ENCODE results near the gene MAU2.
"Not testable (repeated sequence)": the region's sequence is repeated elsewhere in the genome, so short reads cannot be mapped to it uniquely, and the experiment has no call there.

The MAU2 gene

GRCh38 chr19:19385131-19385895 lies 64.7 kb downstream of the MAU2 start:
- peak overlapping the region; percentile 91 to 97 (median 93) for H3K4me3 Mint-ChIP-seq
- peaks cover 3% of the 10 kb centered on the region for H3K9me3 Mint-ChIP-seq

DNA sequence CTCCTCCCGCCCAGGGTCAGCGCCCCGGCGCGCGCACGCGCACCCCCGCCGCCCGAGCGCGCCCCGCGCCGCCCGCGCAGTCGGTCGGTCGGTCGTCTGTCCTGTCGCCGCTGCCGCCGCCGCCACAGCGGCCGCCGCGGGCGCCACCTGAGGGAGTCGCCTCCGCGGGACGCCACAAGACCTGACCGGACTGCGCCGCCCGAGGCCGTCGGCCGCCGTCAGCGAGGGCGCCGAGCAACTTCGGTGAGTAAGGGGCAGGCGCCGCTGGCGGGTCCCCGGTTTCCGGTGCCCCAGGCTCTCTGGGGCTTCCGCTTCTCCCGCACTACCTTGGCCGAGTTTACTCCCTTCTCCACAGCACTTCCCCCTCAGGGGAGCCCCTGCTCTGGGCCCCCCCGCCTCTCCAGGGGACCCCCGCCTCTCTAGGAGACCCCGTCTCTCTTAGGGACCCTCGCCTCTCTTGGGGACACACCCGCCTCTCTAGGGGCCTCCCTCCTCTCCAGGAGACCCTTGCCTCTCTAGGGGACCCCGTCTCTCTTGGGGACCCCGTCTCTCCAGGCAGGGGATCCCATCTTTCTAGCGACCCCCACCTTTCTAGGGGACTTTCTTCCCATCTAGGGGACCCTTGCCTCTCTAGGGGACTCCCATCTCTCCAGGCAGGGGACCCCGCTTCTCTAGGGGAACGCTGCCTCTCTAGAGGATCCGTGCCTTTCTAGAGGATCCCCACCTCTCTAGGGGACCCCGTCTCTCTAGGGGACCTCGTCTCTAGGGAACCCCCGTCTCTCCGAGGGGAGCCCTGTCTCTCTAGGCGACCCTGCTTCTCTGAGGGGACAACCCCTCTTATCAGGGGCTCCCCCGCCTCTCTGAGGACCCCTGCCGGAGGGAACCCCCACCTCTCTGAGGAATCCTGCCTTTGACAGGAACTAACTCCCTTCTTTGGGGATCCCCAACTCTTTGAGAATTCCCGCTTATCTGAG lies 65.6 kb downstream of the MAU2 start:
- H3K36me3 Mint-ChIP-seq (ENCODE audit: low read depth) = peaks cover 4% of the 10 kb centered on the region
- peak overlapping the region; percentile 43 to 92 (median 90) for H3K27ac Mint-ChIP-seq
- peak overlapping the region; percentile 93 to 97 (median 95) for H3K4me3 Mint-ChIP-seq
- no peak for TF ChIP-seq CTCF (IDR thresholded peaks at IDR 0.05; ENCODE audit: unreplicated experiment in 3 of 3)
- peaks cover 33% of the 10 kb centered on the region for H3K4me1 Mint-ChIP-seq
- no peaks in the 10 kb centered on the region for H3K27me3 Mint-ChIP-seq (ENCODE audit: low read depth)
- peaks cover 3% of the 10 kb centered on the region for H3K9me3 Mint-ChIP-seq

More at GRCh38 chr19:19385131-19385895, 64.7 kb downstream of the MAU2 start:
- peaks cover 24% of the 10 kb centered on the region for H3K4me1 Mint-ChIP-seq
- H3K36me3 Mint-ChIP-seq (ENCODE audit: low read depth) = peaks cover 4% of the 10 kb centered on the region
- TF ChIP-seq CTCF (IDR thresholded peaks at IDR 0.05; ENCODE audit: unreplicated experiment in 3 of 3) = no peak
- peak overlapping the region; percentile 43 to 92 (median 90) for H3K27ac Mint-ChIP-seq
- no peaks in the 10 kb centered on the region for H3K27me3 Mint-ChIP-seq (ENCODE audit: low read depth)

GRCh38 chr19:19387108-19387507 lies 66.5 kb downstream of the MAU2 start:
- Mint-ChIP-seq H3K9me3 (peaks cover under 1% of the 10 kb centered on the region), H3K27me3 (ENCODE audit: low read depth) (no peaks in the 10 kb centered on the region), H3K27ac (peak overlapping the region; percentile 27 to 65 (median 41)), H3K36me3 (ENCODE audit: low read depth) (peaks cover 4% of the 10 kb centered on the region), H3K4me1 (peaks cover 38% of the 10 kb centered on the region), H3K4me3 (peak overlapping the region; percentile 91 to 95 (median 93))
- no peak for TF ChIP-seq CTCF (IDR thresholded peaks at IDR 0.05; ENCODE audit: unreplicated experiment in 3 of 3)

DNA sequence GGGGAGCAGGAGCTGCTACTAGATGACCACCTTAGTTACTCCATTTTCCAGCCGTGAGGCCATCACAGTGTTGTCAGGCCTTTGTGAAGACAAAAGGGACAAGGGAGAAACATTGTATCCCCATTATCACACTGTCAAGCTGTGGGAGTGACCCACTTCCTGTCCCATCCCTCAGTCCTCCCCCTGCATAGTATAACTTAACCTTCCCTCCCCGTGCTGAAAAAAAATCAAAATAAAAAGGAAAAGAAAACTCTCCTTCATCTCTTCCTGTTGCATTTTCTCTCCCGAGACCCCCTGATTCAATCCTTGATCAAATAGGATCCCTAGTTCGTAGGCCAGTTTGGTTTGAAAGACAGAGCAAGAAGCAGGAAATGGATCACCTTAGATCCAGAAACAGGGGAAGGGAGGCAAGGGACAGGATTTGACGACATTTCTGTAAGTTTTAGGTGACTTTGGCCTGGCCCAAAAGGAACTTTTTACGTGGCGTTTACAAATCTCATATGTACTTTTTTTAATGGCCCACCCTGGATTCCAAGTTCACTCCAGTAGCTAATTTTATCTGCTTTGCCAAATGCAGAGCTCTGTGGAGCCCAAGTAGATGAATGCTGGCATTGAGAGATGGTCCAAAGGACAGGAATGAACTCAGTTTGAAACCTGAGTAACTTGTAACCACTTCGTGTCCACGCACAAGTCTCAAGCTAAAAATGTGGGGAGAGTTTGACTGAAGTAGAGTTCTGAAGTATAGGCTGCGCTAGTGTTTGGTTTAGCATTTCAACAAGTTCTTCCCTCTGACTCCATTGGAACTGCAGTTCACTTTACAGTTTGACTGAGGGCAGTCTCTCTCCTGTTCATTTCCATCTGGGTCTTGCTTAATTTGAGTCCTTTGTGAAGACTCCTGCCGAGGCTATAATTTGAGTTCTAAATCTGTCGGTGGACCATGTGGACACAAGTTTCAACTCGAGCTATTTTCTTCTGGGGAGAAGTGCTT lies 68.2 kb downstream of the MAU2 start:
- peaks cover 4% of the 10 kb centered on the region for H3K36me3 Mint-ChIP-seq (ENCODE audit: low read depth)
- peak overlapping the region; percentile 91 to 95 (median 93) for H3K4me3 Mint-ChIP-seq
- peak overlapping the region; percentile 86 to 93 (median 92) for H3K27ac Mint-ChIP-seq
- no peaks in the 10 kb centered on the region for H3K9me3 Mint-ChIP-seq
- no peaks in the 10 kb centered on the region for H3K27me3 Mint-ChIP-seq (ENCODE audit: low read depth)
- no peak for TF ChIP-seq CTCF (IDR thresholded peaks at IDR 0.05; ENCODE audit: unreplicated experiment in 3 of 3)
- peaks cover 38% of the 10 kb centered on the region for H3K4me1 Mint-ChIP-seq

DNA sequence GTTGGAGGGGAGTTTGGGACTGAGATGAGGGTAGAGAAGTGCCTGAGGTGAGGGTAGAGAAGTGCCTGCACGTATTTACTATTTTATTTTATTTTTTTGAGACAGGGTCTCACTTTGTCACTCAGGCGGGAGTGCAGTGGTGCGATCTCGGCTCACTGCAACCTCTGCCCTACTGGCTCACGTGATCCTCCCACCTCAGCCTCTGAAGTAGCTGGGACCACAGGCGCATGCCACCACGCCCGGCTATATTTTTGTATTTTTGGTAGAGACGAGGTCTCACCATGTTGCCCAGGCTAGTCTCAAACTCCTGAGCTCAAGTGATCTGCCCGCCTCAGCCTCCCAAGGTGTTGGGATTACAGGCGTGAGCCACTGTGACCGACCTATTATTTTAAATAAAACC lies 69.1 kb downstream of the MAU2 start:
- H3K9me3 Mint-ChIP-seq; H3K36me3 Mint-ChIP-seq (ENCODE audit: low read depth); H3K27me3 Mint-ChIP-seq (ENCODE audit: low read depth): not testable (repeated sequence)
- Mint-ChIP-seq H3K27ac (peak overlapping the region; percentile 86 to 93 (median 92)), H3K4me3 (peak overlapping the region; percentile 91 to 95 (median 93)), H3K4me1 (peaks cover 40% of the 10 kb centered on the region)

DNA sequence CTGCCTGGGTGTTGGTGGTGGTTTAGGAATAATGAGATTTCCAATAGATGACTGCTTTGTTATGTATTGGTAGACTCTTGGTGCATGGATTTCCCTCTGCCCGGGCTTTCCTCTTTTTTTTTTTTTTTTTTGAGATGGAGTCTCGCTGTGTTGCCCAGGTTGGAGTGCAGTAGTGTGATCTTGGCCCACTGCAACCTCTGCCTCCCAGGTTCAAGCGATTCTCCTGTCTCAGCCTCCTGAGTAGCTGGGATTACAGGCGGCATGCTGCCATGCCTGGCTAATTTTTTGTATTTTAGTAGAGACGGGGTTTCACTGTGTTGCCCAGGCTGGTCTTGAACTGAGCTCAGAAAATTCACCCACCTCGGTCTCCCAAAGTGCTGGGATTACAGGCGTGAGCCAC lies 73.7 kb downstream of the MAU2 start:
- Mint-ChIP-seq H3K27ac (peak overlapping the region in 2 of 3 experiments; percentile 61 to 78), H3K4me1 (peaks cover 28% of the 10 kb centered on the region)
- H3K36me3 Mint-ChIP-seq (ENCODE audit: low read depth); H3K27me3 Mint-ChIP-seq (ENCODE audit: low read depth); H3K4me3 Mint-ChIP-seq; H3K9me3 Mint-ChIP-seq: not testable (repeated sequence)
